Heart left ventricle (tissue), 16 donors: ENCODE results near the gene RGMA. TPM values are rescaled to one million over a fixed set of nuclear protein-coding genes. Genes with fewer than 3 reads are reported as not detected.

Experiments used
- ATAC-seq, 4 donors: fragments of 200-7000 bp; cut with Tn5 transposase; one replicate each; pipeline ENCODE4 v1.9.1; 2020 to 2022; ENCODE audit warnings: moderate library complexity in 4 of 4, mild to moderate bottlenecking in 3 of 4, moderate number of reproducible peaks in 1 of 4
- DNase-seq, 5 donors: peaks; one replicate each; pipeline ENCODE4 v3.0.0-alpha.2; 2020
- H3K27ac ChIP-seq, 12 donors: fragments of 200-600 bp; sonication (generic) in 4 of 12; one replicate each; pipeline versions ENCODE4 v1.5.0 to v1.8.0; 2016 to 2022; ENCODE audit warnings: mild to moderate bottlenecking in 2 of 12
- H3K27me3 ChIP-seq, 9 donors: fragments of 200-600 bp; sonication (generic) in 2 of 9; one replicate each; pipeline versions ENCODE4 v1.5.1 to v1.8.0; 2016 to 2022; ENCODE audit warnings: mild to moderate bottlenecking in 3 of 9
- H3K36me3 ChIP-seq, 9 donors: fragments of 200-600 bp; sonication (generic) in 2 of 9; one replicate each; pipeline versions ENCODE4 v1.5.0 to v1.8.0; 2018 to 2022; ENCODE audit warnings: mild to moderate bottlenecking in 2 of 9
- H3K4me1 ChIP-seq, 12 donors: fragments of 200-600 bp; sonication (generic) in 4 of 12; one replicate each; pipeline versions ENCODE4 v1.5.0 to v1.8.0; 2016 to 2022; ENCODE audit warnings: mild to moderate bottlenecking in 3 of 12
- H3K4me3 ChIP-seq, 12 donors: fragments of 200-600 bp; sonication (generic) in 4 of 12; one replicate each; pipeline versions ENCODE4 v1.5.0 to v1.8.0; 2017 to 2022; ENCODE audit warnings: mild to moderate bottlenecking in 9 of 12, moderate library complexity in 4 of 12
- H3K9me3 ChIP-seq, 12 donors: fragments of 200-600 bp; sonication (generic) in 4 of 12; one replicate each; pipeline versions ENCODE4 v1.5.0 to v1.8.0; 2016 to 2022; ENCODE audit warnings: mild to moderate bottlenecking in 1 of 12
- CTCF ChIP-seq, 12 donors: fragments of 200-600 bp; sonication (generic) in 4 of 12; IDR thresholded peaks; one replicate each; pipeline versions ENCODE4 v1.5.0 to v1.8.0; 2018 to 2022; ENCODE audit warnings: antibody characterized with exemption in 12 of 12, mild to moderate bottlenecking in 5 of 12
- POLR2A ChIP-seq, 2 donors: fragments of 450-650 bp; IDR thresholded peaks; one replicate each; pipeline ENCODE4 v1.6.1; 2017; ENCODE audit warnings: antibody characterized with exemption in 2 of 2, mild to moderate bottlenecking in 2 of 2, moderate library complexity in 2 of 2
- WGBS, 4 donors: extraction: QIAGEN DNeasy Blood & Tissue Kit in 2 of 4; methylation state at CpG; one replicate each; pipeline versions ENCODE4 v1.1.5 to v1.1.7; 2013 to 2018; 5-methylcytosine and 5-hydroxymethylcytosine counted together
- intact Hi-C, 10 donors: fragments of 100-400 bp; cut with DNase I; formaldehyde crosslinking; loops; one replicate each; pipeline versions ENCODE4 v1.11.1 to v1.14.2; 2022
- polyA plus RNA-seq, 2 donors: library from polyadenylated mRNA; stranded (reverse); fragments of 200-250 nt; gene quantifications; one replicate each; pipeline ENCODE4 v1.2.3, GENCODE V29; 2013
- total RNA-seq, 9 donors: library from RNA; depleted of rRNA in 2 of 9; stranded (reverse); fragments of >200 nt in 2 of 9; fragmentation: NEBNext Ultra II Directional in 3 of 9; extraction: Animal tissue kit (Norgen Biotek cat#: 25700) in 3 of 9; gene quantifications; one replicate each; pipeline versions ENCODE4 v1.1.0 to v1.2.4, GENCODE V29; 2016 to 2023
- donor health status: ischemic (EF 13 %, LVEDD 7.1; RV severe dilation, severe dysfunction).
- donor health status: healthy with polysubstance abuse.
- donor health status: DM: no; HTN: yes; CAD: no.
- donor health status: DM: no; HTN: no; CAD: no.
- donor health status: ischemic (EF 25% LVEDD 6.9; RV normal size, moderate dysfunction).
- donor health status: ischemic (EF 25% LVEDD 5.7; RV mildly dilated, moderate dysfunction).
- donor health status: healthy.
- donor health status: DM: yes; HTN: yes; CAD: no.
- donor health status: ischemic (EF 35%, LVEDD 5.7; RV mildly dilated, moderate dysfunction).
- donor health status: nonischemic (EF 11% LVEDD 7.7; RV severe dilation, severe dysfunction).
- donor health status: DM: yes; HTN: yes; CAD: no.
- donor health status: PGD.
- donor health status: ischemic (EF 29% LVEDD 5.4; RV normal size, mild dysfunction).
- donor health status: nonischemic (EF 23%, LVEDD 6.1; RV moderate dilation, normal function).

RGMA gene
- total and polyA plus RNA-seq, 11 donors = 4.7 to 20.8 (median 14.8) TPM

DNA sequence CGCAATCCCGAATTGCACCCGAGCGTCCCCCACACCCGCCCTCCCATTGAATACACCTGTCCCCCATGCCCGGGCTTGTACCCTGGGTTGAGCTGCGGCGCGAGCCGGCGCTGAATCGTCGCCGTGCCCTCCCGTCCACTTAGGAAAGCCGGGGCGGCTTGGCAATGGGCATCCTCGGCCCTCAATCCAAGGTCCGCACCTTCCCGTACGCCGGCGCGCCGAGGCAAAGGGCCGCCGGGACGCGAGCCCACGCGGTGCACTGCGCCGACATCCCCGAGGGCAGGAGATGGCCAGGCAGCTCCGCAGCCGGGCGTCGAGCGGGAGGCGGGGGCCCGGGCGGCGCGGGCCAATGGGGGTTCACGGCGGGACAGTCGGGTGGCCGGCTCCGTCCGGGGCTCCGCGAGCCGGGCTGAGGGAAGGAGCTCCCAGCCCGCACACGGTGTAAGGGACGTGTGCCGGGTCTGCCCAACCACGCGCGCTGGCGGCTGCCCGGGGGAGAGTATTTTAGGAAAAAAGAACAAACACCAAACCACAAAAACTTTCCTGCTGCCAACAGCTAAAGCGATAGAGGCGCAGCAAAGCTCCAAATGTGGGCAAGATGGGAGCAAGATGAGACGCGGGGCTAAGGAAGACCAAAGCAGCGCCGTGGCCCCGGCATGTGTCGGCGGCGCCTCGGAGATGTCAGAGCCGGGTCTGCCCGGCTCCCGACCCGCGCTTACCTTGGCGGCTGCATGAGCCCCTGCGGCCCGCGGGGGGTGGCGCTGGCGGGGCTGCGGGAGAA, 621 bp downstream of the RGMA start:
- H3K9me3 ChIP-seq = no peaks in the 10 kb centered on the region
- H3K27me3 ChIP-seq = peaks cover 0 to 66% (median 6%) of the 10 kb centered on the region in 9 donors
- H3K4me1 ChIP-seq = peaks cover 0 to 29% (median 12%) of the 10 kb centered on the region in 12 donors
- intact Hi-C loops = loop anchor here in 7 of 10 donors (5.0 to 10.0 kb wide), 13 partner anchors 51 to 1034 kb away; no protein-coding TSS in a partner anchor
- ATAC-seq (peak in 3 of 4 donors; percentile 47 to 70 (median 58)), DNase-seq (peak; percentile 17 to 75 (median 41))
- H3K27ac ChIP-seq = peak overlapping the region; percentile 63 to 86 (median 78)
- no peak for TF ChIP-seq POLR2A (IDR thresholded peaks at IDR 0.05)
- TF ChIP-seq CTCF (IDR thresholded peaks at IDR 0.05) = peak in 2 of 12 donors; percentile 11 to 22
- H3K4me3 ChIP-seq = peak overlapping the region; percentile 42 to 81 (median 63)
- no peaks in the 10 kb centered on the region for H3K36me3 ChIP-seq
- WGBS, 4 donors = 1 to 2% (median 1%) methylated on average over 43 to 85 of the region's 85 CpGs

DNA sequence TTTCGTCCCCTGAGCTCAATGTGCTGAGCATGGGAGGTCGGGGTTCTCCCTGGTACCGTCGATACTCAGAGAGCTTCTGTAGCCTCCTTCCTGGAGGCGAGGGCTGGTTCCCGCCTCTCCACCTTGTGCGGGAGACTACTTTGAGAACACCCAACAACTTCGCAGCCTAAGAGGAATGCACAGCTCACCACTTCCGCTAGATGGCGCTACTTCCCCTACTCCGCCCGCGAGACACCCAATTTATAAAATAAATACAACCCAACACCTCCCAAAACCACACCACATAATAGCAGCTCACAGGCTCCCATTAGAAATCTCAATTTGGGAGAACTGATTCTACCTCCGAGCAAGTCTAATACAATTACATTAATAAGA, 1.2 kb downstream of the RGMA start:
- Histone ChIP-seq H3K27ac (peak overlapping the region; percentile 63 to 86 (median 78)), H3K27me3 (peaks cover 0 to 66% (median 6%) of the 10 kb centered on the region in 9 donors), H3K4me1 (peaks cover 0 to 29% (median 12%) of the 10 kb centered on the region in 12 donors), H3K4me3 (peak overlapping the region; percentile 42 to 81 (median 63)), H3K9me3 (no peaks in the 10 kb centered on the region), H3K36me3 (no peaks in the 10 kb centered on the region)
- ATAC-seq (peak; percentile 46 to 73 (median 69)), DNase-seq (peak; percentile 63 to 79 (median 71))
- TF ChIP-seq CTCF (IDR thresholded peaks at IDR 0.05) (peak; percentile 84 to 95 (median 91)), POLR2A (IDR thresholded peaks at IDR 0.05) (no peak)
- intact Hi-C loops = loop anchor here in 7 of 10 donors (2.0 to 10.0 kb wide), 15 partner anchors 51 to 1034 kb away; no protein-coding TSS in a partner anchor
- 1 to 3% (median 2%) methylated on average over 10 to 14 of the region's 14 CpGs for WGBS, 4 donors

GRCh38 chr15:93086791-93087190, 2.2 kb downstream of the RGMA start:
- intact Hi-C loops = loop anchor here in 7 of 10 donors (2.0 to 10.0 kb wide), 15 partner anchors 49 to 1036 kb away; no protein-coding TSS in a partner anchor
- ATAC-seq (no peak), DNase-seq (no peak)
- WGBS, 4 donors = 46 to 54% (median 50%) methylated on average over 2 of the region's 2 CpGs
- peak overlapping the region in 3 of 12 donors; percentile 40 to 86 (median 84) for H3K27ac ChIP-seq
- TF ChIP-seq POLR2A (IDR thresholded peaks at IDR 0.05) (no peak), CTCF (IDR thresholded peaks at IDR 0.05) (no peak)
- no peaks in the 10 kb centered on the region for H3K36me3 ChIP-seq
- H3K4me1 ChIP-seq = peaks cover 0 to 29% (median 12%) of the 10 kb centered on the region in 12 donors
- peak overlapping the region in 8 of 12 donors; percentile 5 to 74 (median 63) for H3K4me3 ChIP-seq
- H3K9me3 ChIP-seq = no peaks in the 10 kb centered on the region
- H3K27me3 ChIP-seq = peaks cover 0 to 61% (median 6%) of the 10 kb centered on the region in 9 donors

- Histone ChIP-seq H3K27ac (peak overlapping the region in 2 of 12 donors; percentile 39 to 86), H3K4me3 (peak overlapping the region in 1 of 12 donors; percentile 64), H3K36me3 (no peaks in the 10 kb centered on the region), H3K4me1 (peaks cover 0 to 28% (median 12%) of the 10 kb centered on the region in 12 donors), H3K9me3 (no peaks in the 10 kb centered on the region), H3K27me3 (peaks cover 0 to 51% (median 6%) of the 10 kb centered on the region in 9 donors)
- 75 to 84% (median 80%) methylated on average over 1 of the region's 1 CpG for WGBS, 4 donors
- no peak for TF ChIP-seq CTCF (IDR thresholded peaks at IDR 0.05)
- no peak for TF ChIP-seq POLR2A (IDR thresholded peaks at IDR 0.05)
- DNase-seq = no peak
- ATAC-seq = no peak
- intact Hi-C loops = loop anchor here in 7 of 10 donors (2.0 to 10.0 kb wide), 15 partner anchors 48 to 1037 kb away; no protein-coding TSS in a partner anchor
Measured at GRCh38 chr15:93085692-93086091, 3.3 kb downstream of the RGMA start.
